Measurements from ENCODE around the gene ITPR2. TPM values are rescaled to one million over a fixed set of nuclear protein-coding genes. Genes with fewer than 3 reads are reported as not detected.

The ITPR2 gene
- polyA plus RNA-seq, 1 experiment: 3.4 TPM

DNA sequence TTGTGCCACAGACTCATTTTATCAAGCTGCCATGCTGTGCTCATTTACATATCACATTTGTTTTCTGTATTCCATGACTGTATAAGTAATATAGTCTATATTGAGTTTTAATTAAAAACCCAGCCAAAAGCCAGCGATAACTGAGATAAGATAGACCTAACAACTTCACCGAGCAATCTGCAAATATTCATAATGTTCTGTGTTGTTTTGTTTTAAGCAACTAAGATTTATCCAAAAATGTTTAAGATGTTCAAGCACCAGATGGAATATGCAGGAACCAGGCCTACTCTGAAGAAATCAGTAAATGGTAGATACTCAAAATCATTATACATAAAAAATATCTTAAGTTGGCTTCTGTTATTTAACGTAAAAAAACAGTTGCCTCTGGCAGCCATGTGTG, 295.3 kb downstream of the ITPR2 start:
- no peak for DNase-seq (ENCODE audit: low read depth, low spot score)
- Histone ChIP-seq H3K4me3 (ENCODE audit: low read depth, low read length) (no peak overlapping the region), H3K9me3 (ENCODE audit: control insufficient read depth, insufficient read depth, low read length) (no peaks in the 10 kb centered on the region), H3K27ac (ENCODE audit: low read depth, low read length) (no peak overlapping the region), H3K27me3 (ENCODE audit: control insufficient read depth, insufficient read depth, low read length) (no peaks in the 10 kb centered on the region)
- TF ChIP-seq, protein P1, sequence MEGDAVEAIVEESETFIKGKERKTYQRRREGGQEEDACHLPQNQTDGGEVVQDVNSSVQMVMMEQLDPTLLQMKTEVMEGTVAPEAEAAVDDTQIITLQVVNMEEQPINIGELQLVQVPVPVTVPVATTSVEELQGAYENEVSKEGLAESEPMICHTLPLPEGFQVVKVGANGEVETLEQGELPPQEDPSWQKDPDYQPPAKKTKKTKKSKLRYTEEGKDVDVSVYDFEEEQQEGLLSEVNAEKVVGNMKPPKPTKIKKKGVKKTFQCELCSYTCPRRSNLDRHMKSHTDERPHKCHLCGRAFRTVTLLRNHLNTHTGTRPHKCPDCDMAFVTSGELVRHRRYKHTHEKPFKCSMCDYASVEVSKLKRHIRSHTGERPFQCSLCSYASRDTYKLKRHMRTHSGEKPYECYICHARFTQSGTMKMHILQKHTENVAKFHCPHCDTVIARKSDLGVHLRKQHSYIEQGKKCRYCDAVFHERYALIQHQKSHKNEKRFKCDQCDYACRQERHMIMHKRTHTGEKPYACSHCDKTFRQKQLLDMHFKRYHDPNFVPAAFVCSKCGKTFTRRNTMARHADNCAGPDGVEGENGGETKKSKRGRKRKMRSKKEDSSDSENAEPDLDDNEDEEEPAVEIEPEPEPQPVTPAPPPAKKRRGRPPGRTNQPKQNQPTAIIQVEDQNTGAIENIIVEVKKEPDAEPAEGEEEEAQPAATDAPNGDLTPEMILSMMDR (IDR thresholded peaks at IDR 0.05; ENCODE audit: low read depth, low read length): no peak
- CTCF ChIA-PET: no interaction called here
- POLR2A ChIA-PET: no interaction called here

DNA sequence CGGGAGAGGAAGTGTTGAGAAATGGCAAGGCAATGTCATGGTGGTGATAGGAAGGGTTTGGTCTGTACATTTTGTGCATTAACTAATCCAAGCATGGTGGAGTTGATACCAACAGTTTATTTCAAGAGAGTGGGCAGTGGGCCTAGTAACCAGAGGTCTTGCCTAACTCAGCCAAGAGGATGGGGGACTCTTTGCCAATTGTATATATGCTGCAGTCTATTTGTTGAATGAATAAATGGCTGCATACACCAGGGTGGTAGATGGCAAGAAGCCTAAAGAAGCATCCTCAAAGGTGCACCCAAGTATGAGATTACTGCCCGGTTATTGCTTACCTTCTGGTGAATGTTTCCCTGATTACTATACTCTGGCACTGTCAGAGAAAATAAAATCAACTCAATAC, 295.9 kb downstream of the ITPR2 start:
- ChIA-PET CTCF (no interaction called here), POLR2A (no interaction called here)
- TF ChIP-seq, protein P1 (IDR thresholded peaks at IDR 0.05; ENCODE audit: low read depth, low read length): no peak
- Histone ChIP-seq H3K4me3 (ENCODE audit: low read depth, low read length) (no peak overlapping the region), H3K27ac (ENCODE audit: low read depth, low read length) (no peak overlapping the region), H3K9me3 (ENCODE audit: control insufficient read depth, insufficient read depth, low read length) (no peaks in the 10 kb centered on the region), H3K27me3 (ENCODE audit: control insufficient read depth, insufficient read depth, low read length) (no peaks in the 10 kb centered on the region)
- DNase-seq (ENCODE audit: low read depth, low spot score): no peak

DNA sequence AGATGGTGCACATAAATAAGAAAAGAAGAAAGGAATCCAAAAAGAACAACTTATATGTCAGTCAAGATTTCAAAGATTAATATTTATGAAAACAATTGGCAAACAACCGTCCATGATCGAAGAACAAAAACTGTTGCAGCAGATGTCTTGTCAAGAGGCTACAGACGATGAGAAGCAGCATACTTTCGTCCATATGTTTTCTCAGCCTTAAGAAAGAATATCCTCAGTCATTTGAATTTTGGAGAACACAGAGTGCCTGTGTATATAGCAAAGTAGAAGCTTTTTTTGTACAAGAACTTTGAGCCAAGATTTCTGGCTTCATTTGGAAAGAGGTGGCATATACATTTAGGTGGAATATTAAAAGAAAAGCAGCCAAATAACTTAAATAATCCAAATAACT, 297.2 kb downstream of the ITPR2 start:
- POLR2A ChIA-PET: no interaction called here
- TF ChIP-seq, protein P1 (IDR thresholded peaks at IDR 0.05; ENCODE audit: low read depth, low read length): no peak
- DNase-seq (ENCODE audit: low read depth, low spot score): no peak
- CTCF ChIA-PET: no interaction called here
- Histone ChIP-seq H3K4me3 (ENCODE audit: low read depth, low read length) (no peak overlapping the region), H3K27ac (ENCODE audit: low read depth, low read length) (no peak overlapping the region), H3K9me3 (ENCODE audit: control insufficient read depth, insufficient read depth, low read length) (no peaks in the 10 kb centered on the region), H3K27me3 (ENCODE audit: control insufficient read depth, insufficient read depth, low read length) (no peaks in the 10 kb centered on the region)

DNA sequence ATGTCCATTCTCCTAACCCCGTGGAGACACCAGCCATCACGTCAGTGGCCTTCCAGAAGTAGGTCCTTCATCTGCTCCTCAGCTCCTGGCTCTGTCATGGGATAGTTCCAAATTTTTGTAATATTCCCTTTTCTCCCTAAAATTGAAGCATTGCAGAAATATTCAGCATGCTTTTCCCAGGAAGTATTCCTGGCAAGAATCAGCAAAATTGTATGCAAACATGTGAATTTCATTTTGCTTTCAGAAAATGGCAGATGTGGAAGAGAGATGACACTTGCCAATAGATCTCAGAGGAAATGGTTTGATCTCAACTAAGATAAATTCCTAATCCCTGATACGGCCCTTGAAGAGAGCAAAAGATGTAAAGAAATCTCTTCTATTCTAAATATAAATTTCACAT, 298.9 kb downstream of the ITPR2 start:
- Histone ChIP-seq H3K4me3 (ENCODE audit: low read depth, low read length) (no peak overlapping the region), H3K27me3 (ENCODE audit: control insufficient read depth, insufficient read depth, low read length) (no peaks in the 10 kb centered on the region), H3K9me3 (ENCODE audit: control insufficient read depth, insufficient read depth, low read length) (no peaks in the 10 kb centered on the region), H3K27ac (ENCODE audit: low read depth, low read length) (no peak overlapping the region)
- no peak for DNase-seq (ENCODE audit: low read depth, low spot score)
- TF ChIP-seq, protein P1 (IDR thresholded peaks at IDR 0.05; ENCODE audit: low read depth, low read length): no peak
- ChIA-PET POLR2A (interaction anchor here (0.6 kb wide), 1 partner anchor 37 kb away, joined by 5 read pairs; no protein-coding TSS in a partner anchor), CTCF (no interaction called here)

DNA sequence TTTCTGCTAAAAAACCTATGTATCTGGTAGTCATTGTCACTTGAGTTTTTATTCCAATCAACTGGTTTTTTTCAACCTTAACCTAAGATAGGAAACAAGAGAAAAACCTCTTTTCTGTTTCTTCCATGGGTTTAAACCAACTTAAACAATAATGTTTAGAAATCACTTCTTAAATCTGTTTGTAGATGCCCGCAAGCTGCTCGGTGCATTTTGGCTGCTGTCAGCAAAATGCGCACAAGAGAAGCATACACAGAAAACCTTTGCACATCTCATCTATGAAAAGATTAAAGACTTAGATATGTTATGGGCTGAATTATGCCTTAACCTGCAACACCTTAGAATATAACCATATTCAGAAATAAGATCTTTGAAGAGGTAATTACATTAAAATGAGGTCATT, 299.8 kb downstream of the ITPR2 start:
- TF ChIP-seq, protein P1 (IDR thresholded peaks at IDR 0.05; ENCODE audit: low read depth, low read length): no peak
- DNase-seq (ENCODE audit: low read depth, low spot score): no peak
- ChIA-PET POLR2A (no interaction called here), CTCF (no interaction called here)
- no peak overlapping the region for H3K4me3 ChIP-seq (ENCODE audit: low read depth, low read length)
- no peaks in the 10 kb centered on the region for H3K9me3 ChIP-seq (ENCODE audit: control insufficient read depth, insufficient read depth, low read length)
- H3K27ac ChIP-seq (ENCODE audit: low read depth, low read length): no peak overlapping the region
- no peaks in the 10 kb centered on the region for H3K27me3 ChIP-seq (ENCODE audit: control insufficient read depth, insufficient read depth, low read length)
